B cell (primary cell): ENCODE results near the gene TSPO2. TPM values are rescaled to one million over a fixed set of nuclear protein-coding genes. Genes with fewer than 3 reads are reported as not detected.

Experiments
- ATAC-seq: fragments of 200-7000 bp; cut with Tn5 transposase; one replicate; pipeline ENCODE4 v1.10.0; 2021; ENCODE audit warnings: low read depth, mild to moderate bottlenecking, moderate number of reproducible peaks, moderate library complexity
- CTCF ChIA-PET: fragments of 350-600 bp; sonication (Branson Sonifier 250); formaldehyde crosslinking; loops from one replicate; lab custom pipeline; 2021; ENCODE audit warnings: antibody characterized with exemption, inconsistent platforms; lab: Charles Lee
- POLR2A ChIA-PET: fragments of 350-600 bp; sonication (Branson Sonifier 250); formaldehyde crosslinking; loops from one replicate; lab custom pipeline; 2021; ENCODE audit warnings: antibody characterized with exemption; lab: Charles Lee
- DNase-seq: peaks from one replicate; pipeline ENCODE4 v3.0.0; 2013
- H2AFZ ChIP-seq: 2 replicates; pipeline ENCODE4 v1.6.1; 2012; ENCODE audit warnings: mild to moderate bottlenecking, low read depth, low read length; ENCODE audit not compliant: insufficient read depth, poor library complexity, severe bottlenecking
- H3K27ac ChIP-seq, 2 donors: 1 replicate in 1 of 2; 2 replicates in 1 of 2; pipeline ENCODE4 v1.5.1; 2012 to 2013; ENCODE audit warnings: low read length in 2 of 2, mild to moderate bottlenecking in 2 of 2, moderate library complexity in 1 of 2
- H3K27me3 ChIP-seq, 4 experiments: fragments of 200-600 bp in 1 of 4; sonication (generic) in 1 of 4; replicated peaks in 1 of 4; 1 replicate in 2 of 4; 2 replicates in 2 of 4; pipeline versions ENCODE4 v1.6.1 to v1.7.0; 2013 to 2016; ENCODE audit warnings: low read length in 3 of 4, mild to moderate bottlenecking in 2 of 4, mixed read lengths in 1 of 4, moderate library complexity in 1 of 4; ENCODE audit not compliant: insufficient read depth in 4 of 4, control insufficient read depth in 3 of 4; ENCODE audit errors: control extremely low read depth in 1 of 4
- H3K36me3 ChIP-seq, 2 experiments: replicated peaks in 1 of 2; 1 replicate in 1 of 2; 2 replicates in 1 of 2; pipeline versions ENCODE4 v1.6.1 to v1.7.1; 2013; ENCODE audit warnings: low read length in 1 of 2; ENCODE audit not compliant: insufficient read depth in 2 of 2, control insufficient read depth in 1 of 2; ENCODE audit errors: control extremely low read depth in 1 of 2, extremely low read depth in 1 of 2
- H3K4me1 ChIP-seq, 2 donors: fragments of 200-600 bp in 1 of 2; sonication (generic) in 1 of 2; 1 replicate in 1 of 2; 2 replicates in 1 of 2; pipeline versions ENCODE4 v1.5.1 to v1.6.1; 2013 to 2017; ENCODE audit warnings: low read length in 2 of 2; ENCODE audit not compliant: control insufficient read depth in 2 of 2, insufficient read depth in 2 of 2
- H3K4me2 ChIP-seq: replicated peaks from 2 replicates; pipeline ENCODE3; 2012; ENCODE audit warnings: mild to moderate bottlenecking, low read depth, low read length; ENCODE audit not compliant: poor library complexity, severe bottlenecking
- H3K4me3 ChIP-seq, 5 experiments: fragments of 200-600 bp in 1 of 5; sonication (generic) in 1 of 5; 1 replicate in 3 of 5; 2 replicates in 2 of 5; pipeline versions ENCODE4 v1.5.1 to v1.7.0; 2011 to 2016; ENCODE audit warnings: low read length in 4 of 5, mild to moderate bottlenecking in 4 of 5, low read depth in 2 of 5, control low read depth in 1 of 5, moderate library complexity in 1 of 5; ENCODE audit not compliant: insufficient read depth in 1 of 5; ENCODE audit errors: control extremely low read depth in 1 of 5, extremely low read depth in 1 of 5
- H3K79me2 ChIP-seq: fragments of 200-600 bp; sonication (generic); one replicate; pipeline ENCODE4 v1.6.0; 2016; ENCODE audit warnings: low read length; ENCODE audit not compliant: control insufficient read depth, insufficient read depth
- H3K9ac ChIP-seq: fragments of 200-600 bp; sonication (generic); 2 replicates; pipeline ENCODE4 v1.6.1; 2017; ENCODE audit warnings: mild to moderate bottlenecking, low read length, moderate library complexity
- H3K9me3 ChIP-seq, 3 donors: one replicate each; pipeline versions ENCODE4 v1.6.1 to v1.7.1; 2013; ENCODE audit warnings: low read length in 2 of 3; ENCODE audit not compliant: control insufficient read depth in 2 of 3, insufficient read depth in 1 of 3; ENCODE audit errors: control extremely low read depth in 1 of 3
- H4K20me1 ChIP-seq: 2 replicates; pipeline ENCODE4 v1.6.0; 2012; ENCODE audit warnings: mild to moderate bottlenecking, low read length; ENCODE audit not compliant: insufficient read depth, control insufficient read depth, poor library complexity, severe bottlenecking
- H3K27ac Mint-ChIP-seq: one replicate; pipeline ENCODE4 v1.8.0; 2021; ENCODE audit warnings: mixed read lengths
- H3K27me3 Mint-ChIP-seq: one replicate; pipeline ENCODE4 v1.8.0; 2021; ENCODE audit warnings: mixed read lengths
- H3K4me1 Mint-ChIP-seq: one replicate; pipeline ENCODE4 v1.8.0; 2021; ENCODE audit warnings: mixed read lengths
- H3K4me3 Mint-ChIP-seq: one replicate; pipeline ENCODE4 v1.8.0; 2021; ENCODE audit warnings: mixed read lengths
- H3K9me3 Mint-ChIP-seq: one replicate; pipeline ENCODE4 v1.8.0; 2022; ENCODE audit warnings: mixed read lengths; ENCODE audit not compliant: insufficient read depth
- CTCF ChIP-seq: fragments of 200-600 bp; IDR thresholded peaks from one replicate; pipeline ENCODE4 v1.8.0; 2022; ENCODE audit warnings: antibody characterized with exemption, mild to moderate bottlenecking
- EZH2 ChIP-seq: IDR thresholded peaks from 2 replicates; pipeline ENCODE4 v1.6.1; 2012; ENCODE audit warnings: borderline replicate concordance, low read depth, mild to moderate bottlenecking, moderate library complexity, low read length; ENCODE audit not compliant: insufficient read depth, poor library complexity, severe bottlenecking
- WGBS: methylation state at CpG from one replicate; pipeline ENCODE4 v1.1.5; 2013; ENCODE audit warnings: missing lambda C conversion rate; ENCODE audit not compliant: insufficient coverage; 5-methylcytosine and 5-hydroxymethylcytosine counted together
- intact Hi-C: fragments of 100-400 bp; cut with micrococcal nuclease; formaldehyde crosslinking; loops from one replicate; pipeline ENCODE4 v1.10.0; 2022
- polyA plus RNA-seq: library from polyadenylated mRNA; depleted of rRNA; stranded (reverse); fragments of >200 nt; gene quantifications from 2 replicates; pipeline ENCODE4 v1.2.3, GENCODE V29; 2012
- total RNA-seq, 2 donors: library from RNA; stranded (reverse); fragments of 120-200 nt in 1 of 2; gene quantifications; 1 replicate in 1 of 2; 2 replicates in 1 of 2; pipeline versions ENCODE4 v1.2.3 to v1.2.4, GENCODE V29; 2013 to 2022

TSPO2 gene
- total and polyA plus RNA-seq, 2 donors (not counting 1 experiment from before 2014, with no cell fraction given) = not detected

DNA sequence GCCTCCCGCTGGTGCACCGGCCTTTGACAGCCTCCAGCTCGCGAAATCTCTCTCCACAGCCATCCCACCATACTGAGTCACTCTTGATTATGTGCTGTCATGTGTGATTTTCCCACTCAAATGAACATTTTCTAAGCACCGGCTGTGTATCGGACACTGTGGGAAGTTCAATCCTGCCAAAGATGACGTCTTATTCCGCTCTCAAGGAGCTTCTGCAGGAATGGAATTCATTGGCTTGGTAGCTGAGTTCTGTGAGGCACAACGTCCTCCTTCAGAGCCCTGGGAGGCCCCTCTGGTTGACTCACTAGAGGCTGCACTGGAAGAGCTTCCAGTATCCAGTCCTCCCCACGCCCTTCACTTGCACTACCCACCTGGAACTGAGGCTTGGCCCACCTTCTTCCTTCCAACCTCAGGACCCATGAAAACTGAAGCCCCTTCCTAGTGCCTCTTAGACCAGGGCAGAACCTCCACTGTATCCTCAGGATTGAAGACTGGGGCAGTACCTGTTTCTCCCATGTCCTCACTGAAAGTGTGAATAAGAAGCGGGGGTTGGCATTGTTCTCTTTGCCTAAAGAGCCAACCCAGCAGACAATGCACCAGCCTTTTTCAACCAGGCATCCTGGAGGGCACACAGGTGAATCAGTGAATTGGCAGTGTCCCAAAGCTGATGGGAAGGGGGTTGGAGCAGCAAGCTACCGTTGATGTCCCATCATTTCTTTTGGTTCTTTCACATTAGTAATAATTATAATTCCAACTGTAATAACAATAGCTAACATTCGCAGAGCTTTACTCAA, 5.0 kb upstream of the TSPO2 start:
- Histone ChIP-seq H3K36me3 (peaks cover 0 to 1% of the 10 kb centered on the region in 2 experiments), H4K20me1 (no peaks in the 10 kb centered on the region), H3K9me3 (no peaks in the 10 kb centered on the region), H3K79me2 (no peaks in the 10 kb centered on the region), H2AFZ (no peak overlapping the region), H3K27me3 (no peaks in the 10 kb centered on the region), H3K4me3 (no peak overlapping the region), H3K4me2 (no peak overlapping the region), H3K9ac (no peak overlapping the region), H3K4me1 (no peaks in the 10 kb centered on the region), H3K27ac (no peak overlapping the region)
- ATAC-seq (no peak), DNase-seq (no peak)
- Mint-ChIP-seq H3K27ac (no peak overlapping the region), H3K4me3 (no peak overlapping the region), H3K4me1 (no peaks in the 10 kb centered on the region), H3K9me3 (no peaks in the 10 kb centered on the region), H3K27me3 (no peaks in the 10 kb centered on the region)
- ChIA-PET CTCF (interaction anchor here (0.7 to 3.0 kb wide), 6 partner anchors 9 to 283 kb away, joined by 3 to 23 read pairs (median 4); no protein-coding TSS in a partner anchor), POLR2A (no interaction called here)
- TF ChIP-seq CTCF (no peak), EZH2 (no peak)
- intact Hi-C loops = no loop called here
- 91% methylated on average over 3 of the region's 13 CpGs for WGBS

DNA sequence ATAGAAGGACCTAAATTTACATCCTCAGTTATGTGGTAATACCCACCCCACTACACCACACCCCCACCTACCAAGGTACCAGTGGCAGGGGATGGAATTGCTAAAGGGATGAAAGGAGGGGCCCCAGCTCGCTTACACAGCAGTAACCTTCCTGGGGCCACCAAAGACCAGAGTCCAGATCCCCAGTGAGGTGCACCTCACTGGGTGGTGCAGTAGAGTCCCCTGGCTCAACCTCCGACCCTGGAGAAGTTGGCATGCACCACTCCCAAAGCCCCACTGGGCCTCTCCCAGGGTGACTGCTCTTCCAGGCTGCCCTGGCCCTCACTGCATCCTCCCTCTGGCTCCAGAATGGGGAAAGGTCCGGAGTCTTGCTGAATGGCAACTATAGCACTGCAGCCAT, 4.1 kb upstream of the TSPO2 start:
- no peaks in the 10 kb centered on the region for H3K9me3 ChIP-seq
- H3K4me2 ChIP-seq = no peak overlapping the region
- no peaks in the 10 kb centered on the region for H3K27me3 ChIP-seq
- H3K4me3 Mint-ChIP-seq = no peak overlapping the region
- H2AFZ ChIP-seq = no peak overlapping the region
- no peaks in the 10 kb centered on the region for H3K27me3 Mint-ChIP-seq
- WGBS = 97% methylated on average over 3 of the region's 3 CpGs
- no peak for ATAC-seq
- no peak overlapping the region for H3K27ac Mint-ChIP-seq
- ChIA-PET POLR2A (no interaction called here), CTCF (interaction anchor here (0.7 to 3.0 kb wide), 5 partner anchors 8 to 25 kb away, joined by 3 to 23 read pairs (median 8); no protein-coding TSS in a partner anchor)
- H3K9me3 Mint-ChIP-seq = no peaks in the 10 kb centered on the region
- no peak overlapping the region for H3K9ac ChIP-seq
- no peaks in the 10 kb centered on the region for H3K4me1 ChIP-seq
- no peak overlapping the region for H3K27ac ChIP-seq
- no peaks in the 10 kb centered on the region for H3K4me1 Mint-ChIP-seq
- H3K79me2 ChIP-seq = no peaks in the 10 kb centered on the region
- H3K36me3 ChIP-seq = peaks cover 0 to 2% of the 10 kb centered on the region in 2 experiments
- DNase-seq = no peak
- no peaks in the 10 kb centered on the region for H4K20me1 ChIP-seq
- no peak overlapping the region for H3K4me3 ChIP-seq
- TF ChIP-seq CTCF (no peak), EZH2 (no peak)
- intact Hi-C loops = no loop called here
